K562 (cell line): ENCODE results near the gene LYPD5. TPM values are rescaled to one million over a fixed set of nuclear protein-coding genes. Genes with fewer than 3 reads are reported as not detected.

Experiments
- ATAC-seq: fragments of 200-7000 bp; cut with Tn5 transposase; 3 replicates; pipeline ENCODE4 v1.9.1; 2020; ENCODE audit warnings: moderate library complexity
- BruUV-seq: library from RNA; stranded (reverse); fragments of 400-500 nt; replicated peaks from 2 replicates; lab custom pipeline; 2021; lab: Mats Ljungman, UMichigan
- CTCF ChIA-PET: fragments of 300-600 bp; formaldehyde crosslinking; extraction: SDS; loops from one replicate; lab custom pipeline; 2021; ENCODE audit warnings: low intra/inter-chr PET ratio; lab: Yijun Ruan, JAX
- POLR2A ChIA-PET: fragments of 300-600, 350-650 bp; sonication (Branson Sonifier 250); formaldehyde crosslinking; extraction: SDS; loops from one replicate; lab custom pipeline; 2021; ENCODE audit warnings: antibody characterized with exemption, inconsistent platforms; lab: Yijun Ruan, JAX
- DNase-seq, 4 experiments: peaks; one replicate each; pipeline versions ENCODE4 v3.0.0 to v3.0.0-alpha.2; 2011 to 2018; ENCODE audit warnings: low spot score in 3 of 4, mixed read lengths in 3 of 4; ENCODE audit errors: extremely low read depth in 1 of 4
- FAIRE-seq: peaks from 2 replicates; lab custom pipeline; 2011; peaks lifted over from hg19 to GRCh38; lab: Jason Lieb, UNC
- H2AFZ ChIP-seq: 2 replicates; pipeline ENCODE4 v1.6.0; 2011; ENCODE audit warnings: low read depth, low read length, control low read depth, inconsistent platforms
- H3K27ac ChIP-seq: fragments of 200-600 bp; 3 replicates; pipeline ENCODE4 v1.8.0; 2011; ENCODE audit warnings: low read depth, mild to moderate bottlenecking, control low read depth, inconsistent platforms, low read length, moderate library complexity, mixed read lengths; ENCODE audit errors: extremely low read depth
- H3K27me3 ChIP-seq, 2 experiments: fragments of 300-600 bp in 1 of 2; 2 replicates in 1 of 2; 3 replicates in 1 of 2; pipeline versions ENCODE4 v1.6.0 to v1.8.0; 2011; ENCODE audit warnings: inconsistent platforms in 2 of 2, low read length in 2 of 2, mild to moderate bottlenecking in 1 of 2, mixed read lengths in 1 of 2, moderate library complexity in 1 of 2; ENCODE audit not compliant: control insufficient read depth in 2 of 2, insufficient read depth in 2 of 2
- H3K36me3 ChIP-seq: fragments of 300-600 bp; 3 replicates; pipeline ENCODE4 v1.8.0; 2011; ENCODE audit warnings: mild to moderate bottlenecking, low read length, inconsistent platforms; ENCODE audit not compliant: control insufficient read depth, insufficient read depth
- H3K4me1 ChIP-seq, 2 experiments: fragments of 200-600 bp in 1 of 2; replicated peaks in 1 of 2; 2 replicates in 1 of 2; 3 replicates in 1 of 2; pipeline versions ENCODE4 v1.5.1 to v1.8.0; 2011; ENCODE audit warnings: inconsistent platforms in 2 of 2, low read length in 2 of 2, mild to moderate bottlenecking in 1 of 2, mixed read lengths in 1 of 2, moderate library complexity in 1 of 2; ENCODE audit not compliant: control insufficient read depth in 2 of 2, insufficient read depth in 2 of 2
- H3K4me2 ChIP-seq: 2 replicates; pipeline ENCODE4 v1.6.1; 2011; ENCODE audit warnings: low read length, control low read depth, inconsistent platforms, mixed read lengths; ENCODE audit not compliant: insufficient read depth
- H3K4me3 ChIP-seq: fragments of 200-600 bp; sonication (generic), shearing (Covaris generic); 2 replicates; pipeline ENCODE4 v1.5.1; 2016; ENCODE audit warnings: control low read depth, inconsistent platforms
- H3K79me2 ChIP-seq: fragments of 200-600 bp; 3 replicates; pipeline ENCODE4 v1.8.0; 2011; ENCODE audit warnings: low read length, inconsistent platforms; ENCODE audit not compliant: control insufficient read depth, insufficient read depth
- H3K9ac ChIP-seq, 2 experiments: 2 replicates each; pipeline versions ENCODE4 v1.6.0 to v1.6.1; 2011; ENCODE audit warnings: low read depth in 2 of 2, low read length in 2 of 2, control low read depth in 1 of 2, inconsistent platforms in 1 of 2, mild to moderate bottlenecking in 1 of 2, mixed read lengths in 1 of 2; ENCODE audit not compliant: insufficient read depth in 1 of 2
- H3K9me1 ChIP-seq: one replicate; pipeline ENCODE4 v1.6.0; 2011; ENCODE audit warnings: inconsistent platforms, mild to moderate bottlenecking, low read length, moderate library complexity; ENCODE audit not compliant: control insufficient read depth, insufficient read depth
- H3K9me3 ChIP-seq: replicated peaks from 2 replicates; pipeline ENCODE4 v1.5.1; 2011; ENCODE audit warnings: low read depth, low read length, inconsistent platforms; ENCODE audit not compliant: control insufficient read depth, insufficient read depth
- H4K20me1 ChIP-seq: replicated peaks from 2 replicates; pipeline ENCODE4 v1.6.1; 2011; ENCODE audit warnings: low read length, inconsistent platforms, mixed read lengths; ENCODE audit not compliant: control insufficient read depth, insufficient read depth
- AFF1 ChIP-seq, 2 experiments: fragments of 450-650 bp; IDR thresholded peaks; 2 replicates each; pipeline ENCODE4 v1.6.1; 2018; ENCODE audit warnings: mild to moderate bottlenecking in 2 of 2, low read depth in 1 of 2; ENCODE audit not compliant: partially characterized antibody in 2 of 2
- HCFC1 ChIP-seq: IDR thresholded peaks from 2 replicates; pipeline ENCODE4 v1.6.1; 2012; ENCODE audit warnings: low read depth, low read length, improper control_type of control experiment
- KHSRP ChIP-seq: fragments of 450-650 bp; IDR thresholded peaks from 2 replicates; pipeline ENCODE4 v1.6.1; 2017
- L3MBTL2 ChIP-seq: fragments of 450-650 bp; IDR thresholded peaks from 2 replicates; pipeline ENCODE4 v1.6.1; 2016; ENCODE audit warnings: mild to moderate bottlenecking, moderate library complexity
- NRF1 ChIP-seq, 2 experiments: fragments of 450-650 bp; IDR thresholded peaks in 1 of 2; conservative IDR thresholded peaks in 1 of 2; 2 replicates each; pipeline ENCODE4 v1.6.1; 2014; ENCODE audit warnings: mild to moderate bottlenecking in 2 of 2
- ZBTB11 ChIP-seq, 3 experiments: fragments of 200-800 bp in 1 of 3; fragments of 250-450 bp in 1 of 3; fragments of 450-650 bp in 1 of 3; sonication (Bioruptor Pico) in 1 of 3; sonication (Bioruptor generic) in 1 of 3; formaldehyde crosslinking in 1 of 3; IDR thresholded peaks; 2 replicates each; pipeline versions ENCODE4 v1.6.1 to v1.8.0; 2016 to 2022; ENCODE audit warnings: mild to moderate bottlenecking in 2 of 3, missing genetic modification characterization in 2 of 3, missing compliant biosample characterization in 1 of 3, moderate library complexity in 1 of 3
- ZBTB33 ChIP-seq: sonication (generic); formaldehyde crosslinking; IDR thresholded peaks from 2 replicates; pipeline ENCODE4 v1.8.1; 2023; ENCODE audit warnings: mild to moderate bottlenecking, missing genetic modification reagents
- WGBS: fragments of 100-300 bp; shearing (Covaris generic); methylation state at CpG from one replicate; pipeline ENCODE4 v1.1.6; 2016; ENCODE audit warnings: low coverage, mixed read lengths; ENCODE audit not compliant: insufficient coverage; ENCODE audit errors: missing lambda C conversion rate; 5-methylcytosine and 5-hydroxymethylcytosine counted together
- in situ Hi-C: fragments of 300-500 bp; cut with MboI; formaldehyde crosslinking; loops from 4 replicates; pipeline ENCODE4 v1.15.0; 2018; ENCODE audit warnings: inconsistent platforms, mixed read lengths
- intact Hi-C: fragments of 100-400 bp; cut with micrococcal nuclease; formaldehyde crosslinking; loops from 2 replicates; pipeline ENCODE4 v1.14.2; 2022
- polyA plus RNA-seq, 8 experiments: library from polyadenylated mRNA; depleted of rRNA in 4 of 8; stranded (reverse) in 5 of 8; unstranded in 3 of 8; fragments of >200 nt; fragmentation: Nextera tagmentation in 2 of 8; fragmentation: Illumina TruSeq in 1 of 8; extraction: Ambion mirVana in 2 of 8; extraction: Trizol in 1 of 8; gene quantifications; 2 replicates each; pipeline versions ENCODE4 v1.2.1 to v1.2.3, GENCODE V29; 2011 to 2014; ENCODE audit warnings: inconsistent platforms in 1 of 8, missing spikeins in 1 of 8
- total RNA-seq, 7 experiments: library from RNA; depleted of rRNA in 6 of 7; stranded (reverse); fragments of >200 nt in 6 of 7; fragmentation: Illumina TruSeq in 2 of 7; extraction: Trizol in 2 of 7; gene quantifications; 2 replicates each; pipeline versions ENCODE4 v1.2.1 to v1.2.3, GENCODE V29; 2011 to 2021; ENCODE audit warnings: low replicate concordance in 1 of 7

Gene LYPD5
- total and polyA plus RNA-seq, 9 of the 15 experiments (the other 6 are each of a cell fraction or from before 2014, with no cell fraction given) = 0.03 to 0.22 (median 0.10) TPM; not detected in 3

GRCh38 chr19:43820098-43820883 lies 18.0 kb upstream of the LYPD5 start:
- peak overlapping the region; percentile 30; the same call in 1 of the 2 replicates for H3K4me2 ChIP-seq
- ATAC-seq (no peak), DNase-seq (no peak)
- TF ChIP-seq NRF1 (conservative IDR thresholded peaks at IDR 0.05 in 1 of 2, IDR thresholded peaks at IDR 0.05 in 1 of 2) = peak; percentile 29 to 61; a peak in 2 of 4 replicates
- no peak for TF ChIP-seq ZBTB33 (CRISPR knock-in tag)
- peak in 1 of 2 experiments; percentile 33 for TF ChIP-seq AFF1 (IDR thresholded peaks at IDR 0.05; ENCODE audit: low read depth in 1 of 2, partially characterized antibody in 2 of 2)
- peak; percentile 50; the same call in 1 of the 2 replicates for TF ChIP-seq L3MBTL2
- TF ChIP-seq KHSRP = no peak
- peak; percentile 47 for TF ChIP-seq HCFC1
- peak in 1 of 3 experiments; percentile 63; a peak in 2 of 6 replicates for TF ChIP-seq ZBTB11 (CRISPR knock-in tag; IDR thresholded peaks at IDR 0.05)

More at GRCh38 chr19:43820098-43820883, 18.0 kb upstream of the LYPD5 start:
- no peak for FAIRE-seq
- Histone ChIP-seq H3K79me2 (no peaks in the 10 kb centered on the region), H2AFZ (peak overlapping the region; percentile 38), H3K9ac (no peak overlapping the region), H3K4me1 (peaks cover 0 to 5% of the 10 kb centered on the region in 2 experiments; a peak in 1 of 5 replicates), H3K4me3 (no peak overlapping the region), H3K36me3 (no peaks in the 10 kb centered on the region), H3K9me1 (no peaks in the 10 kb centered on the region), H3K27ac (no peak overlapping the region), H3K27me3 (peaks cover 11 to 14% of the 10 kb centered on the region in 2 experiments), H3K9me3 (peaks cover 4% of the 10 kb centered on the region), H4K20me1 (no peaks in the 10 kb centered on the region)
- BruUV-seq = no TSS peak
- in situ Hi-C loops = no loop called here
- CTCF ChIA-PET = no interaction called here
- 33% methylated on average over 42 of the region's 48 CpGs for WGBS
- POLR2A ChIA-PET = interaction anchor here (0.9 kb wide), 1 partner anchor 11 kb away, joined by 3 read pairs; no protein-coding TSS in a partner anchor
- intact Hi-C loops = no loop called here
